Measurements from ENCODE around the gene MAN2B2. TPM values are rescaled to one million over a fixed set of nuclear protein-coding genes. Genes with fewer than 3 reads are reported as not detected.

Gene MAN2B2
- total and polyA plus RNA-seq, 8 donors = 12.7 to 22.9 (median 17.1) TPM

DNA sequence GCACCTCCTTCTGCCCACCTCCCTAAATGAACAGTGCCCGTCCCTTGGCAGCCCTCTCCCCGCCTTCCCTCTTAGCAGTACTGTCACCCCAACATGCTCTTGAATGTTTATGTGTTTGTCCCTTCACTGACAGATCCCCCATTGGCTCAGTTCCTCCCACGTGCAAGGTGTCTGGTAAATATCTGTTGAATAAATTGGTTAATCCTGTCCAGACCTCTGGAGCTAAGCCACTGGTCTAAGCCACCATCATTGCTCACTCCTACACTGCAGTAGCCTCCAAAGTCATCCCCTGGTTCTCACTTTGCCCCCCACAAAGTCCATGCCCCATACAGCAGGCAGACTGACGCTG, 26.1 kb upstream of the MAN2B2 start:
- no peaks in the 10 kb centered on the region for H3K27me3 ChIP-seq
- no peak for ATAC-seq
- H3K36me3 ChIP-seq = no peaks in the 10 kb centered on the region
- DNase-seq = no peak
- WGBS, 2 donors = 37 to 48% methylated on average over 4 of the region's 4 CpGs
- FAIRE-seq = no peak
- no peaks in the 10 kb centered on the region for H3K9me3 ChIP-seq
- intact Hi-C loops (cut with DNase I) = loop anchor here in 2 of 3 donors (5.0 to 10.0 kb wide), 2 partner anchors 217 to 304 kb away; no protein-coding TSS in a partner anchor
- TF ChIP-seq, protein P1, sequence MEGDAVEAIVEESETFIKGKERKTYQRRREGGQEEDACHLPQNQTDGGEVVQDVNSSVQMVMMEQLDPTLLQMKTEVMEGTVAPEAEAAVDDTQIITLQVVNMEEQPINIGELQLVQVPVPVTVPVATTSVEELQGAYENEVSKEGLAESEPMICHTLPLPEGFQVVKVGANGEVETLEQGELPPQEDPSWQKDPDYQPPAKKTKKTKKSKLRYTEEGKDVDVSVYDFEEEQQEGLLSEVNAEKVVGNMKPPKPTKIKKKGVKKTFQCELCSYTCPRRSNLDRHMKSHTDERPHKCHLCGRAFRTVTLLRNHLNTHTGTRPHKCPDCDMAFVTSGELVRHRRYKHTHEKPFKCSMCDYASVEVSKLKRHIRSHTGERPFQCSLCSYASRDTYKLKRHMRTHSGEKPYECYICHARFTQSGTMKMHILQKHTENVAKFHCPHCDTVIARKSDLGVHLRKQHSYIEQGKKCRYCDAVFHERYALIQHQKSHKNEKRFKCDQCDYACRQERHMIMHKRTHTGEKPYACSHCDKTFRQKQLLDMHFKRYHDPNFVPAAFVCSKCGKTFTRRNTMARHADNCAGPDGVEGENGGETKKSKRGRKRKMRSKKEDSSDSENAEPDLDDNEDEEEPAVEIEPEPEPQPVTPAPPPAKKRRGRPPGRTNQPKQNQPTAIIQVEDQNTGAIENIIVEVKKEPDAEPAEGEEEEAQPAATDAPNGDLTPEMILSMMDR (IDR thresholded peaks at IDR 0.05) = no peak
- no peak overlapping the region for H3K27ac ChIP-seq
- no peaks in the 10 kb centered on the region for H3K4me1 ChIP-seq
- H3K4me3 ChIP-seq = no peak overlapping the region

DNA sequence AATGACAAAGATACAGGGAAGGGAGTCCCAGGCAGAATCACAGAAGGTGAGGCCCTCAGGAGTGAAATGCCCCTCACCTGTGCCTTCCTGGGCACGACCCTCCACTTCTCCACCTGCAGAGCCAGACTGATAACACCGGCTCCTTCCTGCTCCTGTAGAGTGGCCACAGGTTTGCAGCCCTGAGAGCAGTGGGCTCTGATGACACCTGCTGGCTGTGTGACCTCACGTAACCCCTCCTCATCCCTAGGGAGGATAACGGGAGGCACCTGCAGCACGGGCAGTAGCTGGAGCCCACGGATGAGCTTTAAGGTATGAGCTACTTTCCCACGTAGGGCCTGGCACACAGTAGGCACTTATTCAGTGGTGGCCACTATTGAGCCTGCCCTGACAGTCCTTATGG, 25.5 kb upstream of the MAN2B2 start:
- ATAC-seq (no peak), DNase-seq (no peak), FAIRE-seq (no peak)
- Histone ChIP-seq H3K27me3 (no peaks in the 10 kb centered on the region), H3K9me3 (no peaks in the 10 kb centered on the region), H3K4me1 (no peaks in the 10 kb centered on the region), H3K4me3 (no peak overlapping the region), H3K27ac (no peak overlapping the region), H3K36me3 (no peaks in the 10 kb centered on the region)
- intact Hi-C loops (cut with DNase I) = loop anchor here in 2 of 3 donors (5.0 to 10.0 kb wide), 2 partner anchors 217 to 305 kb away; no protein-coding TSS in a partner anchor
- 9 to 10% methylated on average over 7 of the region's 7 CpGs for WGBS, 2 donors
- TF ChIP-seq, protein P1 (IDR thresholded peaks at IDR 0.05) = no peak

- no peaks in the 10 kb centered on the region for H3K4me1 ChIP-seq
- FAIRE-seq = no peak
- no peak overlapping the region for H3K27ac ChIP-seq
- H3K4me3 ChIP-seq = no peak overlapping the region
- no peaks in the 10 kb centered on the region for H3K27me3 ChIP-seq
- intact Hi-C loops (cut with DNase I) = loop anchor here in 2 of 3 donors (5.0 to 10.0 kb wide), 2 partner anchors 218 to 305 kb away; no protein-coding TSS in a partner anchor
- TF ChIP-seq, protein P1 (IDR thresholded peaks at IDR 0.05) = no peak
- no peak for ATAC-seq
- no peaks in the 10 kb centered on the region for H3K36me3 ChIP-seq
- DNase-seq = no peak
- 36 to 44% methylated on average over 13 of the region's 13 CpGs for WGBS, 2 donors
- H3K9me3 ChIP-seq = no peaks in the 10 kb centered on the region
These were observed 24.9 kb upstream of the MAN2B2 start for GRCh38 chr4:6549890-6550620.

- Histone ChIP-seq H3K36me3 (no peaks in the 10 kb centered on the region), H3K27ac (no peak overlapping the region), H3K27me3 (no peaks in the 10 kb centered on the region), H3K4me1 (no peaks in the 10 kb centered on the region), H3K4me3 (no peak overlapping the region), H3K9me3 (no peaks in the 10 kb centered on the region)
- DNase-seq (no peak), ATAC-seq (no peak), FAIRE-seq (no peak)
- TF ChIP-seq, protein P1 (IDR thresholded peaks at IDR 0.05) = no peak
- intact Hi-C loops (cut with DNase I) = loop anchor here in 1 of 3 donors (10.0 kb wide), 1 partner anchor 306 kb away; no protein-coding TSS in a partner anchor
- 43 to 78% methylated on average over 3 of the region's 3 CpGs for whole genome bisulfite sequencing, 2 donors
These were observed 24.2 kb upstream of the MAN2B2 start for GRCh38 chr4:6550821-6551220.

DNA sequence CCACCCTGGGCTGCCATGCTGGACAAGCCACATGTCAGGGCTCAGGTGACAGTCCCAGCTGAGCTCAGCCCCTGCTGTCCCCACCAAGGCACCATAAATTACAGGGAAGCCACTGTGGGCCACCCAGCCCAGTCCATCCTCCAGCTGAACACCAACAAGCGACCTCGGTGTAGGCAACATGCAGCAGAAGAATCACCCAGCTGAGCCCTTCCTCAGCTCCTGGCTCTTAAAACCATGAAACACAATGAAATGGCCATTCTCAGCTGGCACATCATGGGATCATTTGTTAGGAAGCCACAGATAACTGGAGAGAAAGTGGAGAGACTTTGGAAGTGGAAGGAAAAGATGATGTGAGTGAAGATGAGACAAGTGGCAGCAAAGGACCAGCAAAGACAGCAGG, 23.3 kb upstream of the MAN2B2 start:
- H3K4me3 ChIP-seq = no peak overlapping the region
- intact Hi-C loops (cut with DNase I) = loop anchor here in 1 of 3 donors (10.0 kb wide), 1 partner anchor 307 kb away; no protein-coding TSS in a partner anchor
- TF ChIP-seq, protein P1 (IDR thresholded peaks at IDR 0.05) = no peak
- H3K27me3 ChIP-seq = no peaks in the 10 kb centered on the region
- H3K4me1 ChIP-seq = no peaks in the 10 kb centered on the region
- no peak overlapping the region for H3K27ac ChIP-seq
- H3K9me3 ChIP-seq = no peaks in the 10 kb centered on the region
- 85 to 98% methylated on average over 2 of the region's 2 CpGs for WGBS, 2 donors
- no peaks in the 10 kb centered on the region for H3K36me3 ChIP-seq
- FAIRE-seq = no peak
- no peak for ATAC-seq
- no peak for DNase-seq
